Amniotic epithelial cell (primary cell): ENCODE results near the gene ABI1.

Experiments used
- DNase-seq: peaks from one replicate; pipeline ENCODE4 v3.0.0-alpha.2; 2010; ENCODE audit warnings: low read depth

The ABI1 gene

GRCh38 chr10:26714415-26715136 is 146.2 kb downstream of the ABI1 start:
- no peak for DNase-seq

- no peak for DNase-seq
Observed at GRCh38 chr10:26711324-26711723, 149.4 kb downstream of the ABI1 start.

- DNase-seq, result no peak
Observed at GRCh38 chr10:26706936-26707335, 153.8 kb downstream of the ABI1 start.

GRCh38 chr10:26706206-26706605 is 154.6 kb downstream of the ABI1 start:
- DNase-seq, result no peak

- no peak for DNase-seq
Observed at GRCh38 chr10:26703974-26704373, 156.8 kb downstream of the ABI1 start.

GRCh38 chr10:26703096-26703495 is 157.7 kb downstream of the ABI1 start:
- DNase-seq, result no peak

GRCh38 chr10:26700884-26701630 is 159.7 kb downstream of the ABI1 start:
- no peak for DNase-seq

GRCh38 chr10:26699631-26700030 is 161.1 kb downstream of the ABI1 start:
- DNase-seq, result no peak

GRCh38 chr10:26698909-26699308 is 161.8 kb downstream of the ABI1 start:
- DNase-seq, result no peak

GRCh38 chr10:26697922-26698608 is 162.7 kb downstream of the ABI1 start:
- DNase-seq, result no peak

- peak; percentile 56 for DNase-seq
Observed at GRCh38 chr10:26697163-26697921, 163.4 kb downstream of the ABI1 start, which contains the start of gene PDSS1. TSS of gene PDSS1 (plus strand) at chr10:26697701. CDS start at chr10:26697712, 11 bp downstream.

- DNase-seq, result peak; percentile 66
Observed at GRCh38 chr10:26696786-26697162, 164.0 kb downstream of the ABI1 start.
